Heart left ventricle (tissue), 16 donors: ENCODE data around the gene ATP6V0A1. TPM values are rescaled to one million over a fixed set of nuclear protein-coding genes. Genes with fewer than 3 reads are reported as not detected.

Experiments
- ATAC-seq, 4 donors: fragments of 200-7000 bp; cut with Tn5 transposase; one replicate each; pipeline ENCODE4 v1.9.1; 2020 to 2022; ENCODE audit warnings: moderate library complexity in 4 of 4, mild to moderate bottlenecking in 3 of 4, moderate number of reproducible peaks in 1 of 4
- DNase-seq, 5 donors: peaks; one replicate each; pipeline ENCODE4 v3.0.0-alpha.2; 2020
- H3K27ac ChIP-seq, 12 donors: fragments of 200-600 bp; sonication (generic) in 4 of 12; one replicate each; pipeline versions ENCODE4 v1.5.0 to v1.8.0; 2016 to 2022; ENCODE audit warnings: mild to moderate bottlenecking in 2 of 12
- H3K27me3 ChIP-seq, 9 donors: fragments of 200-600 bp; sonication (generic) in 2 of 9; one replicate each; pipeline versions ENCODE4 v1.5.1 to v1.8.0; 2016 to 2022; ENCODE audit warnings: mild to moderate bottlenecking in 3 of 9
- H3K36me3 ChIP-seq, 9 donors: fragments of 200-600 bp; sonication (generic) in 2 of 9; one replicate each; pipeline versions ENCODE4 v1.5.0 to v1.8.0; 2018 to 2022; ENCODE audit warnings: mild to moderate bottlenecking in 2 of 9
- H3K4me1 ChIP-seq, 12 donors: fragments of 200-600 bp; sonication (generic) in 4 of 12; one replicate each; pipeline versions ENCODE4 v1.5.0 to v1.8.0; 2016 to 2022; ENCODE audit warnings: mild to moderate bottlenecking in 3 of 12
- H3K4me3 ChIP-seq, 12 donors: fragments of 200-600 bp; sonication (generic) in 4 of 12; one replicate each; pipeline versions ENCODE4 v1.5.0 to v1.8.0; 2017 to 2022; ENCODE audit warnings: mild to moderate bottlenecking in 9 of 12, moderate library complexity in 4 of 12
- H3K9me3 ChIP-seq, 12 donors: fragments of 200-600 bp; sonication (generic) in 4 of 12; one replicate each; pipeline versions ENCODE4 v1.5.0 to v1.8.0; 2016 to 2022; ENCODE audit warnings: mild to moderate bottlenecking in 1 of 12
- CTCF ChIP-seq, 12 donors: fragments of 200-600 bp; sonication (generic) in 4 of 12; IDR thresholded peaks; one replicate each; pipeline versions ENCODE4 v1.5.0 to v1.8.0; 2018 to 2022; ENCODE audit warnings: antibody characterized with exemption in 12 of 12, mild to moderate bottlenecking in 5 of 12
- POLR2A ChIP-seq, 2 donors: fragments of 450-650 bp; IDR thresholded peaks; one replicate each; pipeline ENCODE4 v1.6.1; 2017; ENCODE audit warnings: antibody characterized with exemption in 2 of 2, mild to moderate bottlenecking in 2 of 2, moderate library complexity in 2 of 2
- WGBS, 4 donors: extraction: QIAGEN DNeasy Blood & Tissue Kit in 2 of 4; methylation state at CpG; one replicate each; pipeline versions ENCODE4 v1.1.5 to v1.1.7; 2013 to 2018; 5-methylcytosine and 5-hydroxymethylcytosine counted together
- intact Hi-C, 10 donors: fragments of 100-400 bp; cut with DNase I; formaldehyde crosslinking; loops; one replicate each; pipeline versions ENCODE4 v1.11.1 to v1.14.2; 2022
- polyA plus RNA-seq, 2 donors: library from polyadenylated mRNA; stranded (reverse); fragments of 200-250 nt; gene quantifications; one replicate each; pipeline ENCODE4 v1.2.3, GENCODE V29; 2013
- total RNA-seq, 9 donors: library from RNA; depleted of rRNA in 2 of 9; stranded (reverse); fragments of >200 nt in 2 of 9; fragmentation: NEBNext Ultra II Directional in 3 of 9; extraction: Animal tissue kit (Norgen Biotek cat#: 25700) in 3 of 9; gene quantifications; one replicate each; pipeline versions ENCODE4 v1.1.0 to v1.2.4, GENCODE V29; 2016 to 2023
- donor health status: ischemic (EF 13 %, LVEDD 7.1; RV severe dilation, severe dysfunction).
- donor health status: healthy with polysubstance abuse.
- donor health status: DM: no; HTN: yes; CAD: no.
- donor health status: DM: no; HTN: no; CAD: no.
- donor health status: ischemic (EF 25% LVEDD 6.9; RV normal size, moderate dysfunction).
- donor health status: ischemic (EF 25% LVEDD 5.7; RV mildly dilated, moderate dysfunction).
- donor health status: healthy.
- donor health status: DM: yes; HTN: yes; CAD: no.
- donor health status: ischemic (EF 35%, LVEDD 5.7; RV mildly dilated, moderate dysfunction).
- donor health status: nonischemic (EF 11% LVEDD 7.7; RV severe dilation, severe dysfunction).
- donor health status: DM: yes; HTN: yes; CAD: no.
- donor health status: PGD.
- donor health status: ischemic (EF 29% LVEDD 5.4; RV normal size, mild dysfunction).
- donor health status: nonischemic (EF 23%, LVEDD 6.1; RV moderate dilation, normal function).

The ATP6V0A1 gene
- total and polyA plus RNA-seq, 11 donors: 24.3 to 65.9 (median 35.9) TPM

DNA sequence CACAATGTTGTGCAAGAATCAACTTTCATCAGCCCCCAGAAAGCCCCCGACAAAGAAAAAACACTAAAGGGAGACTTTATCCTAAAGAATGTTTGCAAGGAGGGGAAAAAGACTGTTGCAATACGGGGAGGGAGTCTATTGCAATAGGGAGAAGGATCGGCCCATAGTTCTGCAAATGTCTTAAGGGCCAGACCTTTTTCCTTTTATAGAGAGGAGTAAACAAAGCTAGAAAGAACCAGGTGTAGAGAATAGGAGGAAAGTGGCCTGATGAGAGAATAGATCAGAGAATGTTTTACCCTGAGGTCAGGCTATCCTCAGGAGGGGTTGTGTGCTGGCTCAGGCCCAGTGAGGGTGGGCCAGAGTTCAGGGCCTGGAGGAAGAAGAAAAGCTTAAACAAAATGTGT lies 26.9 kb upstream of the ATP6V0A1 start:
- WGBS, 4 donors: 45 to 50% (median 47%) methylated on average over 3 of the region's 3 CpGs
- no peak for DNase-seq
- H3K27me3 ChIP-seq: no peaks in the 10 kb centered on the region
- H3K27ac ChIP-seq: peak overlapping the region in 5 of 12 donors; percentile 3 to 43 (median 30)
- H3K36me3 ChIP-seq: no peaks in the 10 kb centered on the region
- intact Hi-C loops: loop anchor here in 1 of 10 donors (5.0 kb wide), 1 partner anchor 96 kb away; no protein-coding TSS in a partner anchor
- peaks cover 0 to 47% (median 17%) of the 10 kb centered on the region in 12 donors for H3K4me1 ChIP-seq
- TF ChIP-seq CTCF (IDR thresholded peaks at IDR 0.05) (no peak), POLR2A (IDR thresholded peaks at IDR 0.05) (no peak)
- H3K4me3 ChIP-seq: no peak overlapping the region
- no peaks in the 10 kb centered on the region for H3K9me3 ChIP-seq
- ATAC-seq: no peak

GRCh38 chr17:42436391-42436790 lies 22.3 kb upstream of the ATP6V0A1 start:
- H3K36me3 ChIP-seq: no peaks in the 10 kb centered on the region
- H3K27me3 ChIP-seq: no peaks in the 10 kb centered on the region
- peaks cover 0 to 30% (median 19%) of the 10 kb centered on the region in 12 donors for H3K4me1 ChIP-seq
- DNase-seq (peak in 4 of 5 donors; percentile 60 to 77 (median 68)), ATAC-seq (peak; percentile 90 to 99 (median 98))
- WGBS, 4 donors: 40 to 60% (median 45%) methylated on average over 6 of the region's 6 CpGs
- peak overlapping the region in 3 of 12 donors; percentile 1 to 8 (median 5) for H3K4me3 ChIP-seq
- intact Hi-C loops: loop anchor here in 1 of 10 donors (5.0 kb wide), 1 partner anchor 81 kb away; no protein-coding TSS in a partner anchor
- peak overlapping the region; percentile 59 to 95 (median 80) for H3K27ac ChIP-seq
- no peaks in the 10 kb centered on the region for H3K9me3 ChIP-seq
- no peak for TF ChIP-seq POLR2A (IDR thresholded peaks at IDR 0.05)

GRCh38 chr17:42438600-42439567 lies 19.8 kb upstream of the ATP6V0A1 start:
- H3K27ac ChIP-seq: no peak overlapping the region
- DNase-seq (no peak), ATAC-seq (no peak)
- WGBS, 4 donors: 87 to 95% (median 94%) methylated on average over 9 of the region's 9 CpGs
- H3K4me3 ChIP-seq: no peak overlapping the region
- H3K4me1 ChIP-seq: peaks cover 0 to 32% (median 18%) of the 10 kb centered on the region in 12 donors
- H3K27me3 ChIP-seq: no peaks in the 10 kb centered on the region
- no peak for TF ChIP-seq POLR2A (IDR thresholded peaks at IDR 0.05)
- peak in 9 of 12 donors; percentile 12 to 51 (median 37) for TF ChIP-seq CTCF (IDR thresholded peaks at IDR 0.05)
- no peaks in the 10 kb centered on the region for H3K36me3 ChIP-seq
- H3K9me3 ChIP-seq: no peaks in the 10 kb centered on the region
- intact Hi-C loops: loop anchor here in 1 of 10 donors (5.0 kb wide), 1 partner anchor 78 kb away; no protein-coding TSS in a partner anchor

DNA sequence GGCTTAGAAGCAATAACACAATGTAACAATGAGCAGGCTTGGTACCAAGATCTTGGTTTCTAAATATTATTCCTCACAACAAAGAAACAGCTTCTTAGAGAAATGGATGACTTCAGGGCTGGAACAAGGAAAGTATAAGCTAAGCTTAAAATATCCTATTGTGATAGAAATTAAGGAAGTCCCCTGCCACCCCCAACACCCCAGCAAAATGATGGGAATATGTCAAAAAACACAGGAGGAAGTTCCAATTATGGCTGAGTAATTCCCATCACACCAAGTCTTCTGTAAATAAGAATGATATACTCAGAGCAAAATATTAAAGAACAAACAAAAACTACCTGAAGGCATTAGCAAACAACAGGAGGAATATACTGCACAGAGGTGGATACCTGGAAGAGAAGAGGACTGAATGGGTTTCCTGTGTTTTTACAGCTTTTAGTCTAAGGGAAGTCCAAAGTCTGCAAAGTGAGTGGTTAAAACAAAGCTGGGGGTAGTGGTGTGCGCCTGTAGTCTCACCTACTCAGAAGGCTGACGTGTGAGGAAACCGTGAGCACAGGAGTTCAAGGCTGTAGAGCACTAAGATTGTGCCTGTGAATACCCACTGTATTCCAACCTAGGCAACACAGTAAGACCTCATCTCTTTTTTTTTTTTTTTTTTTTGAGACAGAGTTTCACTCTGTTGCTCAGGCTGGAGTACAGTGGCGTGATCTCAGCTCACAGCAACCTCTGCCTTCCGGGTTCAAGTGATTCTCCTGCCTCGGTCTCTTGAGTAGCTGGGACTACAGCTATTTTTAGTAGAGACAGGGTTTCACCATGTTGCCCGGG lies 17.1 kb upstream of the ATP6V0A1 start:
- Histone ChIP-seq H3K4me3 (no peak overlapping the region), H3K9me3 (no peaks in the 10 kb centered on the region), H3K4me1 (peaks cover 0 to 23% (median 9%) of the 10 kb centered on the region in 12 donors), H3K36me3 (no peaks in the 10 kb centered on the region), H3K27me3 (no peaks in the 10 kb centered on the region), H3K27ac (peak overlapping the region in 4 of 12 donors; percentile 4 to 58 (median 28))
- intact Hi-C loops: no loop called here
- no peak for ATAC-seq
- TF ChIP-seq CTCF (IDR thresholded peaks at IDR 0.05) (no peak), POLR2A (IDR thresholded peaks at IDR 0.05) (no peak)
- WGBS, 4 donors: 41 to 57% (median 43%) methylated on average over 7 of the region's 7 CpGs
- DNase-seq: no peak
